Mucosa of gallbladder (tissue), 1 donor: ENCODE results near the gene HMG20A. TPM values are rescaled to one million over a fixed set of nuclear protein-coding genes. Genes with fewer than 3 reads are reported as not detected.
A peak's percentile ranks its signal among the peaks of the same experiment; 100 is the strongest.
"Not testable (repeated sequence)": the region's sequence is repeated elsewhere in the genome, so short reads cannot be mapped to it uniquely, and the experiment has no call there.

Experiments
- DNase-seq: peaks from one replicate; pipeline ENCODE4 v3.0.0-alpha.2; 2020; ENCODE audit warnings: low spot score
- total RNA-seq: library from RNA; stranded (reverse); gene quantifications from one replicate; pipeline ENCODE4 v1.2.1, GENCODE V29; 2021
- donor health status: DM: no; HTN: no; CAD: no.

HMG20A gene
- total RNA-seq = 36.6 TPM

- peak; percentile 56 for DNase-seq
These were observed at the start of gene HMG20A for GRCh38 chr15:77420610-77421369. TSS of gene HMG20A (plus strand) at chr15:77420888. CDS start at chr15:77458408, 37,520 bp downstream.

- DNase-seq = no peak
These were observed 48.7 kb upstream of the HMG20A start for GRCh38 chr15:77371850-77372563.

GRCh38 chr15:77373441-77373840 lies 47.2 kb upstream of the HMG20A start:
- DNase-seq = no peak

GRCh38 chr15:77375133-77375532 lies 45.6 kb upstream of the HMG20A start:
- no peak for DNase-seq

- no peak for DNase-seq
These were observed 43.9 kb upstream of the HMG20A start for GRCh38 chr15:77376770-77377169.

GRCh38 chr15:77380033-77380432 lies 40.7 kb upstream of the HMG20A start:
- peak; percentile 63 for DNase-seq

GRCh38 chr15:77384086-77384485 lies 36.6 kb upstream of the HMG20A start:
- no peak for DNase-seq

GRCh38 chr15:77384589-77385359 lies 35.9 kb upstream of the HMG20A start:
- no peak for DNase-seq

- no peak for DNase-seq
These were observed 34.1 kb upstream of the HMG20A start for GRCh38 chr15:77386626-77387025.

GRCh38 chr15:77387365-77388105 lies 33.2 kb upstream of the HMG20A start:
- no peak for DNase-seq

- DNase-seq = no peak
These were observed 29.2 kb upstream of the HMG20A start for GRCh38 chr15:77391372-77391951.

GRCh38 chr15:77392762-77393470 lies 27.8 kb upstream of the HMG20A start:
- no peak for DNase-seq

- no peak for DNase-seq
These were observed 27.2 kb upstream of the HMG20A start for GRCh38 chr15:77393471-77393840.

GRCh38 chr15:77395013-77395774 lies 25.5 kb upstream of the HMG20A start:
- no peak for DNase-seq

GRCh38 chr15:77396692-77397091 lies 24.0 kb upstream of the HMG20A start:
- no peak for DNase-seq

GRCh38 chr15:77398927-77399326 lies 21.8 kb upstream of the HMG20A start:
- no peak for DNase-seq

- DNase-seq = no peak
These were observed 20.4 kb upstream of the HMG20A start for GRCh38 chr15:77400258-77400657.

- no peak for DNase-seq
These were observed 17.8 kb upstream of the HMG20A start for GRCh38 chr15:77402740-77403379.

GRCh38 chr15:77406173-77406759 lies 14.4 kb upstream of the HMG20A start:
- DNase-seq = not testable (repeated sequence)
